Tibial nerve (tissue), 4 donors: ENCODE measurements around the gene RFC1. TPM values are rescaled to one million over a fixed set of nuclear protein-coding genes. Genes with fewer than 3 reads are reported as not detected.

Experiments used
- DNase-seq, 2 donors: peaks; one replicate each; pipeline ENCODE4 v3.0.0-alpha.2; 2019; ENCODE audit warnings: low spot score in 2 of 2
- H3K27ac ChIP-seq, 4 donors: fragments of 200-600 bp; sonication (generic) in 3 of 4; one replicate each; pipeline ENCODE4 v1.5.1; 2017 to 2019; ENCODE audit warnings: mild to moderate bottlenecking in 1 of 4
- H3K27me3 ChIP-seq, 2 donors: fragments of 200-600 bp; sonication (generic) in 1 of 2; one replicate each; pipeline versions ENCODE4 v1.5.1 to v1.6.0; 2017 to 2019
- H3K36me3 ChIP-seq, 3 donors: fragments of 200-600 bp; sonication (generic); one replicate each; pipeline ENCODE4 v1.5.1; 2018 to 2019
- H3K4me1 ChIP-seq, 4 donors: fragments of 200-600 bp; sonication (generic) in 3 of 4; one replicate each; pipeline ENCODE4 v1.5.1; 2017 to 2019
- H3K4me3 ChIP-seq, 4 donors: fragments of 200-600 bp; sonication (generic) in 3 of 4; one replicate each; pipeline ENCODE4 v1.5.1; 2017 to 2019; ENCODE audit warnings: mild to moderate bottlenecking in 1 of 4, moderate library complexity in 1 of 4
- H3K9me3 ChIP-seq, 4 donors: fragments of 200-600 bp; sonication (generic) in 3 of 4; one replicate each; pipeline ENCODE4 v1.5.1; 2017 to 2019
- CTCF ChIP-seq, 5 experiments: fragments of 200-600 bp in 3 of 5; fragments of 450-650 bp in 2 of 5; sonication (generic) in 3 of 5; IDR thresholded peaks; one replicate each; pipeline ENCODE4 v1.5.1; 2016 to 2019; ENCODE audit warnings: antibody characterized with exemption in 5 of 5, mild to moderate bottlenecking in 3 of 5, moderate library complexity in 2 of 5
- EP300 ChIP-seq, 2 donors: sonication (generic); formaldehyde crosslinking; IDR thresholded peaks; one replicate each; pipeline ENCODE4 v1.6.1; 2017; ENCODE audit warnings: antibody characterized with exemption in 2 of 2, mild to moderate bottlenecking in 1 of 2
- POLR2A ChIP-seq, 2 donors: fragments of 450-650 bp; IDR thresholded peaks; one replicate each; pipeline ENCODE4 v1.6.1; 2017; ENCODE audit warnings: antibody characterized with exemption in 2 of 2, mild to moderate bottlenecking in 2 of 2, moderate library complexity in 2 of 2
- WGBS, 2 donors: methylation state at CpG; one replicate each; pipeline ENCODE4 v1.1.5; 2018; 5-methylcytosine and 5-hydroxymethylcytosine counted together
- total RNA-seq, 4 donors: library from RNA; depleted of rRNA; stranded (reverse); fragments of >200 nt; gene quantifications; one replicate each; pipeline ENCODE4 v1.1.0, GENCODE V29; 2016

Gene RFC1
- total RNA-seq, 4 donors from 2014 or later = 23.3 to 85.9 (median 38.5) TPM

GRCh38 chr4:39320381-39321115 lies 45.6 kb downstream of the RFC1 start:
- peaks cover 0 to 3% (median 0%) of the 10 kb centered on the region in 4 donors for H3K4me1 ChIP-seq
- no peaks in the 10 kb centered on the region for H3K27me3 ChIP-seq
- no peak overlapping the region for H3K4me3 ChIP-seq
- H3K27ac ChIP-seq = no peak overlapping the region
- DNase-seq = no peak
- TF ChIP-seq CTCF (IDR thresholded peaks at IDR 0.05) = no peak
- H3K36me3 ChIP-seq = peaks cover 0 to 51% (median 0%) of the 10 kb centered on the region in 3 donors
- no peaks in the 10 kb centered on the region for H3K9me3 ChIP-seq

DNA sequence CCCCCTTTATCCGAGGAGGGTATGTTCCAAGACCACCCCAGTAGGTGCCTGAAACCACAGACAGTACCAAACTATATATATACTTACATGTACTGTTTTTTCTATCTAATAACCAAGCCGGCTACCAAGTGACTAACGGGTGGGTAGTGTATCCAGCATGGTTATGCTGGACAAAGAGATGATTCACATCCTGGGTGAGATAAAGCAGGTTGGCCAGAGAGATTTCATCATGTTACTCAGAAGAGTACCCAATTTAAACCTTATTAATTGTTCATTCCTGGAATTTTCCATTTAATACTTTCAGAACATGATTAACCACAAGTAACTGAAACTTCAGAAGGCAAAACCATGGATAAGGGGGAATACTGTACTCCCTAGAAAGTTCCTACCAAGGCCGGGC lies 46.5 kb downstream of the RFC1 start:
- Histone ChIP-seq H3K27me3 (no peaks in the 10 kb centered on the region), H3K4me3 (no peak overlapping the region), H3K4me1 (peaks cover 0 to 3% (median 0%) of the 10 kb centered on the region in 4 donors), H3K36me3 (peaks cover 0 to 54% (median 4%) of the 10 kb centered on the region in 3 donors), H3K9me3 (no peaks in the 10 kb centered on the region), H3K27ac (no peak overlapping the region)
- TF ChIP-seq POLR2A (IDR thresholded peaks at IDR 0.05) (no peak), EP300 (IDR thresholded peaks at IDR 0.05) (no peak), CTCF (IDR thresholded peaks at IDR 0.05) (no peak)
- 93% methylated on average over 4 of the region's 4 CpGs for WGBS, 2 donors
- DNase-seq = no peak

- TF ChIP-seq POLR2A (IDR thresholded peaks at IDR 0.05) = no peak
- TF ChIP-seq CTCF (IDR thresholded peaks at IDR 0.05) = no peak
- no peak for TF ChIP-seq EP300 (IDR thresholded peaks at IDR 0.05)
- Histone ChIP-seq H3K9me3 (no peaks in the 10 kb centered on the region), H3K4me3 (no peak overlapping the region), H3K4me1 (no peaks in the 10 kb centered on the region), H3K27ac (no peak overlapping the region), H3K27me3 (no peaks in the 10 kb centered on the region), H3K36me3 (peaks cover 0 to 87% (median 8%) of the 10 kb centered on the region in 3 donors)
- no peak for DNase-seq
- 54 to 63% methylated on average over 4 of the region's 4 CpGs for WGBS, 2 donors
Observed at GRCh38 chr4:39312816-39313215, 53.3 kb downstream of the RFC1 start.

DNA sequence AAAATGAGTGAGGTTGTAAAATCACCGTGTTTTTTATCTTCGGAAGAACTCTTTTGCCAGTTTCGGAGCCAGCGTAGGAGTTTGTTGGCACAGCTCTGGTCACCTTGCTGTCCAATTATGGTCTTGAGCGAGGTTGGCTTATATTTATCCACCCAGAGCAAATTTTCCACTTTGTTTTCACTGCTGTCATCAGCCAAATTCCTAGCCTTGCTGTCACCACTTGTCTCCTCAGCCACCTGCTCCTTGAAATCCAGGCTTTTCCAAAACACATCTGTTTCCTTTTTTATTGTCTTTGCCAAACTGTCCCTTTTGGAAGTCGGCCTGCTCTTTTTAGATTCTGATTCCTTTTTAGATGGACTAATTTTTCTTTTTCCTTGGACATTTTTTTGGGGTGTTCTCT lies 57.6 kb downstream of the RFC1 start:
- H3K27ac ChIP-seq = no peak overlapping the region
- no peaks in the 10 kb centered on the region for H3K27me3 ChIP-seq
- no peak for TF ChIP-seq POLR2A (IDR thresholded peaks at IDR 0.05)
- no peak for TF ChIP-seq EP300 (IDR thresholded peaks at IDR 0.05)
- no peak for TF ChIP-seq CTCF (IDR thresholded peaks at IDR 0.05)
- no peak for DNase-seq
- peaks cover 0 to 88% (median 7%) of the 10 kb centered on the region in 3 donors for H3K36me3 ChIP-seq
- no peaks in the 10 kb centered on the region for H3K9me3 ChIP-seq
- H3K4me1 ChIP-seq = no peaks in the 10 kb centered on the region
- H3K4me3 ChIP-seq = no peak overlapping the region
- 89 to 92% methylated on average over 6 of the region's 6 CpGs for WGBS, 2 donors

GRCh38 chr4:39305912-39306677 lies 60.1 kb downstream of the RFC1 start:
- H3K36me3 ChIP-seq = peaks cover 0 to 91% (median 13%) of the 10 kb centered on the region in 3 donors

More at GRCh38 chr4:39305912-39306677, 60.1 kb downstream of the RFC1 start:
- Histone ChIP-seq H3K27ac (no peak overlapping the region), H3K27me3 (no peaks in the 10 kb centered on the region), H3K4me1 (no peaks in the 10 kb centered on the region), H3K9me3 (no peaks in the 10 kb centered on the region), H3K4me3 (no peak overlapping the region)
- 78 to 82% methylated on average over 14 of the region's 14 CpGs for WGBS, 2 donors
- no peak for TF ChIP-seq POLR2A (IDR thresholded peaks at IDR 0.05)
- TF ChIP-seq CTCF (IDR thresholded peaks at IDR 0.05) = no peak
- no peak for TF ChIP-seq EP300 (IDR thresholded peaks at IDR 0.05)
- DNase-seq = no peak
